Amniotic epithelial cell (primary cell): ENCODE results near the gene IQCN.

Experiments
- DNase-seq: peaks from one replicate; pipeline ENCODE4 v3.0.0-alpha.2; 2010; ENCODE audit warnings: low read depth

Gene IQCN

DNA sequence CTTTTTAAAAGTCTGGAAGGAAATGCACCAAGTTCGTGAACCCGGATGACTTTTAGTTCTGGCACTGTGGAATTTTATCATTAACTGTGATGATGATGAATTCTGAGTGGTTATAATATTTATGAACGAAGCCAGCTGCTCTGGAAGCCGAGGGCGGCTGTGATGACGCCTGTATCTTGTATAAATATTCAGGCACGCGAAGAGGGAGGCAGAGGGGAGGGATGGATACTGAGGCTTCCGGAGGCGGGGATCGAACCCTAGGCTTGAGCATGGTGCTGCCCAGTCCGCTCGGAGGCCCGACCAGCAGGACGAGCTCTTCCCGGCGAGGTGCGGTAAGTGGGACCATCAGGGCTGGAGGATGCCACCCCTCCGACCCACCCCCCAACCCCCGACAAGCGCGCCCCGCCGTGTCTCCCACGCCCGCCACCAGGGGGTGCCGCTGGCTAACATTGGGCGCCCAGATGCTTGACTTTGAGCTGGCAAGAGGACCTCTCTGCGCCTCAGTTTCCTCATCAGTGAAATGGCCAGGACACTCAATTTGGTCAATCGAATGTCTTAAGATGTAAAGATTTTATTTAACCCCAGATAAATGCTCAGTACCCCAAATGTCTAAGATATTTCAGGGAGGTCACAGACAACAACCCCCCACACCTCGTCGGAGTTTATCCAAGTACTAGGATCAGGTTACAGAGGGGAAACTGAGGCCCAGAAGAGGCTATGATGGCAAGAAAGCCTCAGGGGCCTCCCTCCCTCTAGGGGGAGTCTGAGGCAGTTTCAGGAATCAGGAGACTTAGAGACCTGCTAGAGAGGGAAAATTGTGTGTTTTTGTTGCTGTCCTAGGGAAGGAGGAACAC is 65.9 kb downstream of the IQCN start:
- DNase-seq, result peak; percentile 79
